HG03442 (cell line): ENCODE results near the gene P3H2.

ENCODE experiments used
- ATAC-seq: cut with Tn5 transposase; IDR thresholded peaks from one replicate; pipeline ENCODE4 v1.9.1; 2021; ENCODE audit warnings: mild to moderate bottlenecking, moderate library complexity; ENCODE audit not compliant: unreplicated experiment

Gene P3H2

DNA sequence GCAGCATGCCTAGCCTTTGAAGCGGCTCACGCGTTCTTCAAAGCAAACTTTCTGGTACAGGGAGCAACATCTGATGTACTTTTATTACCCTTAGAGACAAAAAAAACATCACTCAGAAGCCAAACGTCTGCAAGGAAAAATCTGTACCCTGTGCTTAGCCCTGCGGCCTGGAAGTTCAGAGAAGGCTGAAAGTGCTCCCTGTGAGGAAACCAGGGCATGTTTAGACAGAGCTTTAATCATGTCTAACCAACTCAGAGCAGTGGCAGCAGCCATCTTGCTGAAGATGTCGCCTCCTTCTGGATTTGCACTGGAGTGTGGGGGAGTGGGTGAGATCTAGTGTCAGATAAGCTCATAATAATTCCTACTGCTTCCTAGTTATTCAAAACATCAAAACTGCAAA lies 170.4 kb downstream of the P3H2 start:
- no peak for ATAC-seq

DNA sequence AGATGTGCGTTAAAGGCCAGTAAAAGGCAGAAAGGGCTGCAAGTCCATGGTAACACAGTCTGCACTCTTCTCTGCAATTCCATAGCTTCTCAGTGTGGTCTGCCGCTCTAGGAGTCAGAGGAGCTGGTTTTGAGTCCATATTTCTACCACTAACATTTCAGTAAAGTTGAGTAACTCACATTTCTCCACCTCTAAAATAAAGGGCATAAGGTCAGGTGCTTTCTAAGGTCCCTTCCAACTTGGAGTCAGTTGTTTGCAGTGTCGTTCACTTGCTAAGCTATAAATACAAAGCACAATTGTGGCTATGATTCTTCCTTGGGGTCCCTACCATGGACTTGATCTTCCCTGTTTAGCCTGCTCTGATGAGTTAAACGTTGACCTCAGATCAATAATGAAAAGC lies 171.1 kb downstream of the P3H2 start:
- no peak for ATAC-seq

DNA sequence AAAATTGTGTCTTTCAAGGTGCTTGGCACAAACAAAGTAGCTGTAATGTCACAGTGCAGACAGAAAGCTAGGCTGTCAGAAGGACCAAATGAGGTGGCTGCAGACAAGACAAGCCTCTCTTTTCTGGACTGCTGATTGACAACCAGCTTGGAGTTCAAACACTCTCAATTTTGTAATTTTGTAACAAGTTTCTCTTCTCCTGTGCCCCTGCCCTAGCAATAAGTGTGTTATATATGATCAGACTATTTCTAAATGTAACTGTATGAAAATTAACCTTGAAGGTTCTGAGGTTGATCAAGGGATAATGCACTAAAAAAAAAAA lies 172.0 kb downstream of the P3H2 start:
- ATAC-seq: no peak

DNA sequence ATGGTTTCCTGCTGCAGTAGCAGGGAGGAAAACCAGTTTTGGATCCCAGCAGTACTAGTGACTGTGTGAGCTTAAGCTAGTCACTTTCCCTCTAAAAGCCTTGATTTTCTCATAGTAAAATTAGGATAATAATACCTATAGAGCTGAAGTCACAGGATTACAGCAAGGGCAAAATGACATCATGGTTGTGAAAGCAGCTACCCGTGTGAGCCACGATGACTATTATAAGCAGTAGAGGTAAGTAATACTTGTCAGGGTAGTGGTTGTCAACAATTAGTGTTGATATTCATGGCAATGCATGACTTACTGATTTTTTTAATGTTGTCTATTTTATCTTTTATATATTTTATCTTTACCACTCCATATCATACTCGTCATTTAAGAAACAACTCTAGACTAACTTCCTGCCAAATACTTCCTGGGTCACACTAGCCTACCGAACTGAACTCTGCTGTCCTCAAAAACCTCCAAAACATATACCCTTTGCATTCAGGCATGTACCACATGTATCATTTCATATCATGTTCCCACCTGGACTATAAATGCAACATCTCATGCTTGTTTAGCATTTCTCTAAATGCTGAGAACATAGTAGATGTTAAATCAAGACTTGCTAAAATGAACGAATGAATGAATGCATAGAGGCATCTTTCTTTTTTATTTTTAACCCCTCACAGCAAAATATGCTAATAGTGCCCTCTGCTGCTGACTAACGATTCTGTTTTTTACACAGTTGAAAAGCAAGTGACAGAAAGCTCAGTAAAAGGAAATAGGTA lies 172.6 kb downstream of the P3H2 start:
- ATAC-seq: no peak

DNA sequence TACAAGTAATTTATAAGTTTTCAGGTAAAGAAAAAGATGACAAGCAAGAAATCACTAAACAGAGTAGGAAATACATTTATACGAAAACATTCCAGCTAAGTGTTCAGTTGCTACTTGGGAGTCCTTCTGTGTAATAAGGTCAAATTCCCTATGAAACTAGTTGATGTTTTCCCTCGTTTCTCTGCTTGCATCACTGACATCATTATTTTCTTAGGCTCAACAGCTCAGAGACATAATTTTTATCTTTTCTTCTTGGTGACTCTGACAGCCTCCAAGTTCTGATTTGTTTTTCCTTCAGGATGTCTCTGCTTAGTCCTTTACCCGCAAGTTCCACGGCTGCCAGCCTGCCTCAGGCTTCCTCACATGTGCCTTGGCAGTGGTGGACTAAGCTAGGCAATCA lies 173.6 kb downstream of the P3H2 start:
- no peak for ATAC-seq

DNA sequence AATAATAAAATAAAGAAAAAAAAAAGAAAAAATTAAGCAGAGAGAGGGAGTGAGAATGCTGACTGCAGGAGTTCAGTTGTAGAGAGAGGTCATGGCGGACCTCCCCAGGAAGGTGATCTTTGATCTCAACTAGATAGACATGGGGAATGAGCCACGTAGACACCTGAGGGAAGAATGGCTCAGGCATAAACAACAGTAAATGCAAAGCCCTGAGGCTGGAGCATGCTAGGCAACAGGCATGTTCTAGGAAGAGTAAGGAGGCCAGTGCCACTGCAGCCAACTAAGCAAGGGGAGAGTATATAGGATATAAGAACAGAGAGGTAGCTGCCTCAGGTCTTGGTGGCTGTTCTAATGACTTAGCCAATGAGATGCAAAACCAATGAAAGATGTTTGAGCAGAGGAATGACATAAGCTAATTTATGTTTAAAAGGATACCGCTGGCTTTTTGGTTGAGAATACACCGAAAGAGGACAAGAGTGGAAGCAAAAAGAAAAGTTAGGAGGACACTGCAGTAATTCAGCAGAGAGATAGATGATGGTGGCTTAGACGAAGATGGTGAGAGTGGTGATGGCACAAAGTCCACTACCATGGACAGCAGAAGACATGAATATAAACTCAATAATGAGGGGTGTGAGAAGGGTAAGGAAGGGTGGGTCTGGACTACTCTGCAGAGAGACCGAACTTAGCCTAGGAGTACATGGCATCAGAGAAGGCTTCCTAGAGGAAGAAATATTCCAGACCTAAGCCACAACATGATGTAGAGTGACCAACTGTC lies 174.6 kb downstream of the P3H2 start:
- no peak for ATAC-seq

DNA sequence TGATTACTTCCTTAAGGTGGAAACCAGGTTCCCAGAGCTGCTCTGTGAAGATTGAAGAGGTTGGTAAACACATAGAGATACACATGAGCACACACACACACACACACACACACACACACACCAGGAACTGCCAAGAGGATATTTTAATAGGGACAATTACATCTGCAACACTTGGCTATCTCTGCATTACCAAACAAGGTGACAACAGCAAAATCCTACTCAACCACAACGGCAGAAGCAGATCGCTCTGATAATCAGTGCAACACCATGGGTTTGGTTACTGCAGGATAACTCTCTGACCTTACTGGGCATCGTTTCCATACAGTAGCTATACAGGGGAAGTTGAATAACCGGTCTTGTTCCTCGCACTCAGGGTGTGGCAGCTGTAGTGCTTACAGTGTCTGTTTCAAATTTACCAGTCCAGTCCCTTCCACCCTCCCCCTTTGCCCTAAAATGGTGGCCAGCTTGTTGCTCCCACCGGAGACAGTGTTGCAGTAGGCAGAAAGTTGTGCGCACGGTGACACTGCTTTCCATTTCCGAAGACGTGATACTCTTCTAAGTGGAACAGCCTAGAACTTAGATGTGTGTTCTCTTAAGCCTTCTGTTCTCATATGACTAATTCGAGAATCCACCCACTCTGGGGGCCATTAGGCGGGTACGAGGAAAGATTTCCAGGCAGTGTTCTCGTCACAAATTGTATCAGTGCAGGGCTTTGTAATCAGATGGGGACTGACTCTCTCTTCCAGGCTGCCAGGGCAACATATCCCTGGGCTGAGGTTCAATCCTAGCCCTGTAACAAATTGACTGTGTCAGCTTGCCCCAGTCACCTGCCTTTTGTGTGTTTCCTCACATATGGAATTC lies 176.2 kb downstream of the P3H2 start:
- ATAC-seq: no peak

DNA sequence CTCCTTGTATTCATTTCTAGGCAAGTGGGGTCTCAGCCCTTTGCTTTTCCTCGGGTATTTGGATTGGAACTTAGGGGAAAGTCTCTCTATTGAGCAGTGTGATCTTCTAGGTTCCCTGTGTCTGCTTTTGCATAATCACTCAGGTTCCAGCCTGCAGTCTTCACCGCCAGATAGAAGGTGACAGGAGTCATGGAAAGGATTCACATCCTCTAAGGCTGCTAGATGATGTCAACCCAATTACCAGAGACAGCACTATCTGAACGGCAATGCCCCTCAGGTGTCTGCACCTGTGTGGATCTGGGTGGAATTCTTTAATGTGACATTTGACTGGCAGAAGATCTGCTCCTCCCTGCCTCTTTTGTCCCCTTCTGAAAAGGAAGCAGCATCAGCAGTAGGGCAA lies 177.7 kb downstream of the P3H2 start:
- ATAC-seq: no peak

DNA sequence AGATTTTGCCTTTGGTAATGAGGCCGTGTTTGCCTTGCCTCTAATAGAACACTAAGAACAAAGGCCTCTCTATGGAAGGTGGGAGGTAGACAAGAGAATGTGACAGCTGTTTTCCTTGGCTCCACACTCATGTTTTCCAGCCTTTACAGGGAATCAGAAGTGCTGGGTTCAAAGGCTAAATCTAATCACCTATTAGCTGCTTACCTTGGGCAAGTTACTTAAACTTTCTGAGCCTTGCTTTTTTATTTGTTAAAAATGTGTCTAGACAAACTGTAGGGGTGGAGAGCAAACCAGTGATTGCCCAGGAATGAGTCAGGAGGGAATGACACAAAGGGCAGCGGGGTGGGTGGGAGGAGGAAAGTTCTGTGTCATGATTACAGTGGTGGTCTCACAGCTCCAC lies 179.0 kb downstream of the P3H2 start:
- no peak for ATAC-seq

DNA sequence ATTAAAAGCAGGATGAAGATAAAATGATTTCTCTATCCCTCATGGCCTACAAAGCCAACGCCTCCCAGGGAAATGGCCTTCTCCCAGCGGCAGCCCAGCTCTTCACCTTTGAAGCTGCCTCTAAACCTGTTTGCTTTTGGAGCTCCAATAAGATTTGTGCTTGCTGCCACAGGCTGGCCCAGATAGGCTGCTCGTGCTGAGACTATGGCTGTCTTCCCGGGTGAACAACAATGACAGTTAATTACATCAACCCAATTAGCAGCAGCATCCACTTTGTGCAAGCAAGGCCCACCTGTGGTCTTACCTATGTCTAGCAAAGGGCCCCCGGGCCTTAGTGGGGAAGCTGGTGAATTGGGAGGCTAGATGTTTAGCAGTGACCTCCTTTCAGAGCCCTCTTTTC lies 179.6 kb downstream of the P3H2 start:
- no peak for ATAC-seq

DNA sequence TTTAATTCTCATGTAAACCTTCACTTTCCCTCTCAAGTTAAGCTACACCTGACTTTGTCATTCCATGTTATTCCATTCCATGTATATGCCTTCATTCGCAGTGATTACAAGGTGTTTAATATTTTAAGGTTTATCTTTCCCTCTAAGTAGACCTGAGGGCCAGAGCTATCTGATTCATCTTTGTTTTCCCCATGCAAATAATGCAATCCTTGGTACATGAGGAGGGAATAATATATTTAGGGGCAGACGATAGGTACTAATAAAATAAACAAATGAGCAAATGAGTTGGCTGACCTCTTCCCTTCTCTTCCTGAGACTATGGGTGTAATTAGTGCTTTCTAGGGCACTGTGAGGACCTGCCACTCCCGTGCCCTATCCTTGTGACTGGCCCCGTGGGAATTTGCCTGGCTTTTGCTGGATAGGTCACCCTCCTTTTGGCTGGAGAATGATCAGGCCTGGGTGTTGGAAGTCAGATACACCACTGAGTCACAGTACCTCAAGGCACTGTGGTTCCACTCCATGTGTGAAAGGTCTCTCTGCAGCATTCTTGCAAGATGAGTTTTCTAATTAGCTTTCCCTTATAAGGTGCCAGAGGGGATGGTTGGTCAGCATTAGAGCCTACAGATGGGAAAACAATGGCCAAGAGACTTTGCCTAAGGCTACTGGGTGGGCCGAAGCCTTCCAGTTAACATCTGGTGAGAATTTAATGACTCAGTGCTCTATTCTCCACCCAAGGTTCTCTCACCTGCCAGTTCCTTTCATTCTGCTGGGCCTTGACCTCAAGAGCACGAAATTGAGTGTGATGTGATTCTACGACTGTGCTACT lies 183.2 kb downstream of the P3H2 start:
- no peak for ATAC-seq

DNA sequence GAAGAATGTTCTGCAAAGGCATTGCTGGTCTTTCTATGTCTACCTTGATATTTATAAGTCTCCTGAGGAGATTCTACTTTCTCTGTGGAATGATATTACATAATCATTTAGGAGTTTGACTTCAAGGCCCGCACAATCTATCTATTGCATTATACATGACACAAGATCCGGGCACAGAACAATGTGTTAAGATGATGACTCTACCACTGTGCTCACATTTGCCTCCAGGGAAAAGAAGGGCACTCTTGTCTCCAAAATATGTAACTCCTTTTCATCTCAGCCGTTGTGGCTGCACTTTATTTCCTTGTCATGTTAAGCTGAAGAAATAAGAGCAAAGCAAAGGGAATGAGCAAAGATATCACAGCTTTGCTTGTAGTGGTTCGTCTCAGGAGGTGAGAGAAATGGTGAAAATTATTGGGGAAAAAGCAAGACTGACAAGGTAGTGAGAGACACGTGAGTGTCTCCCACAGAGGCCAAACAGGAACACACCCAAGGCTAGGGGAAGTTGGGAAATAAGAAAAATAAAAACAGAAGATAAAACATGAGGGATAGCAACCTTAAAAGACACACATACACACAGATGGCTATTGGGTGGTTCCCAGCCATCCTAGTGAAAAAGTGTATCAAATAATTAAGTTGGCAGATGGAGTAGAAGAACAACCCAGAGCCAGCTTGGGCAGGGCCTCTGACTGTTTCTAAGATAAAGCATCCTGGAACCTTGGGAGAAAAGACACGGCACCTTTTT lies 184.3 kb downstream of the P3H2 start:
- ATAC-seq: no peak

DNA sequence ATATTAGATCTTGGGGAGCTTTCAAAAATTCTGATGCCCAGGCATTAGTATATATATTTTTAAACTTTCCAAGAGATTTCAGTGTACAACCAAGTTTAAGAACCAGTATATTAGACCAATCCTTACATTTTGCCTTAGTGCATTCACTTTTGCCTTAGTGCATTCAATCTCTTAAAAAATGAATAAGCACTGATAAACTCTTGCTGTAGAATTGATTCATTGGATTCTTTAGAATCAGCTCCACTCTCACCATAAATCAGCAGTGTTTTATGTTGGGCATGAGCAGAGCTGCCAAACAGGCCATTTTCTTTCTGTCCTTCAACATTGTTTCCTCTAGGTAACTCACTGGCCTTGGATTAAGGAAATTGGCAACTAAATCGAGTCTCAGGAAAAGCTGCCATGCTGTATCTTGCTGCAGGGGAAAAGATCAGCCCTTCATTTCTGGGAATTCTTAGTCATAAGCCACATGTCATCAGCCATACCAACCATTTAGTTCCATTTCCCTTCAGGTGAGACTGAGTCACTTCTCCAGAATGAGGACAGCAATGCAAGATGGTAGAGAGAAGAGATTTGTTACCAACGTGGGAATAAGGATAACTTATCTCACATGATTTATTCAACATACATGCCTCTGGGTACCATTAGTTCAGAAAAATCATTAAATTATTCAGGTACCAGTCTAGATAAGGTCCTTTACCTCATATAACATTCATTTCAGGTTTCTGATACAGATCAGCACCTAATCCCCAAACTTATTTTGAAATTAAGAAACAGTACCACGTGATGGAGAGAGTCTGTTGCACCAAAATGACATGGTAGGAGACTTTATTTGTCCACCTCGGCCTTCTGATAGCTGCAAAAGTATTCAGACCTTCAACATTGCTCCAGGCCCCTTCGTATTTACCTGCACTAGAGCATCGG lies 192.5 kb downstream of the P3H2 start:
- no peak for ATAC-seq

DNA sequence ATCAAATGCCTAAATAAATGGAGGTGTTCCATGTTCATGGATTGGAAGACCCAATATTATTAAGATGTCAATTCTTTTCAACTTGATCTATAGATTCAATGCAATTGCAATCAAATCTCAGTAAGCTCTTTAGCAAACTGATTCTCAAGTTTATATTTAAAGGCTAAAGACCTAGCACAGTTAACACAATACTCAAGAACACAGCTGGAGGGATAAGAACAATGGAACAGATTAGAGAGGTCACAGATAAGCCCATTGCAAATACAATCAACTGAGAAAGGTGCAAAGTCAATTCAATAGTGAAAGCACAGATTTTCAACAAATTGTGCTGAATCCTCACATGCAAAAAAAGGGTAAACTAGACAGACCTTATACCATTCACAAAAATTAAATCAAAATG lies 198.9 kb downstream of the P3H2 start:
- ATAC-seq: no peak

DNA sequence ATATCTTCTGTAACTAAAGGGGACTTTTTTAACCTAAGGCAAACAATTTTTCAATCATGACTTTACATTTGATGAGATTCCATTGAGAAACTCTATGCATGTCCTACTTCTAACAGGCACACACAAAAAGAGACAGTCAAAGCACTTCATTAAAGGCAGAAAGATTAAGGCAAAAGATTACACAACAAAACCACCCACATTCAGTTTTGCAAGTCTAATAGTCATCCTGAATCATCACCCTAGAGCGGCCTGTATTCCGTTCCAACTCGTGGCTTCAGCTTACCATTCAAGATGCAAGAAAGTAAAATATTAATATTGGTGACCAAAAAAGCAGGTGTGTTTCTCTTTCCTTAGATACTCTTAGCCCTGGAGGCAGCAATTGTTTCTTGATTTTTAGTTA lies 205.9 kb downstream of the P3H2 start:
- no peak for ATAC-seq

DNA sequence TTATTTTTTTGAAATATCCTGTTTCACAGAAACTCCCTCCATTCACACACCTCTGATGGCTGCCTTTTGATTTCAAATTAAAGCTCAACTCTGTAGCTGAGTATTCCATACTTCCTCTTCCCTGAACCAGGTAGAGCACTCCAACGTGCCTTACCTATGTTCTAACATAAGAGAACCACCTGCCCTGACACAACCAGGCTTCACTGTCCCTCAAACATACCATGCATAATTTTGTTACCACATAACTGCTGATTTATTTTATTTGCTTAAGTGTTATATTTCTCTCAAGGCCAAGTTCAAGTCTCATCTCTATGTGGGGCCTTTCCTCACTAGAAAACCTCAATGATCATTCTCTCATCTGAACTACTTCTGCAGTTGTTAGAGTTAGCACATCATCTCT lies 209.7 kb downstream of the P3H2 start:
- ATAC-seq: no peak

DNA sequence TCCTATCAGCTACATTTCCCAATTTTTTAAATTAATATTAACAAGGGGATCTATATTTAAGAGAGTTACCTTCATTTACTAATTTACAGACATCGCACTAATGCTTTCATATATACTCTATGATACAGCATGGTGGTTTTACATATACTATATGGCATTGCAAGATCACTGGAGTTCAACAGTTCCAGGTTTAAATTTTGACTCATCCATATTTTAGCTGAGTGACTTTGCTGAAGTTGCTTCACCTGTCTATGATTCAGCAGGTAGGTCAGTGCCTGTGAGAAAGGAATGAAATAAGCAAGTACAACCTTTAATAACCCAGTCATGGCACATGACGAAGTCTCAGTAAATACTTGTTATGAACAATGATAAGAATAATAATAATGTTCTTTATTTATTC lies 211.1 kb downstream of the P3H2 start:
- no peak for ATAC-seq

DNA sequence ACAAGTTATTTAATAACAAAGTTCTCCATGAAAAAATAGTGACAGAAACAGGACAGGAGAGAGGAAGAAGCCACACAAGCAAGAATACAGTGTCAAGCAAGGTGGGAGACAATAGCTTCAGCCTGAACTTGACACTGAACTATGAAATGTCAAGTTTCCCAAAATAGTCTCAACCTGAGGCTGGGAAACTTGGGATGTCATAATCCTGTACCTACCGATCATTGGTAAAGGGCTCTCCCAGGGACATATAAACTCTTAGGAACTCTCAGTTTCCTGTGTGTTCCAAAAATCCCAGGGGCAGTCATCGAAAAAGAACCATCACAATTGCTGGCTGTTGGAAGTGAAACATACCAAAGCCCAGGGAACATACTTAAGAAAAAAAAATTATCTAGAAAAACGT lies 211.6 kb downstream of the P3H2 start:
- no peak for ATAC-seq

DNA sequence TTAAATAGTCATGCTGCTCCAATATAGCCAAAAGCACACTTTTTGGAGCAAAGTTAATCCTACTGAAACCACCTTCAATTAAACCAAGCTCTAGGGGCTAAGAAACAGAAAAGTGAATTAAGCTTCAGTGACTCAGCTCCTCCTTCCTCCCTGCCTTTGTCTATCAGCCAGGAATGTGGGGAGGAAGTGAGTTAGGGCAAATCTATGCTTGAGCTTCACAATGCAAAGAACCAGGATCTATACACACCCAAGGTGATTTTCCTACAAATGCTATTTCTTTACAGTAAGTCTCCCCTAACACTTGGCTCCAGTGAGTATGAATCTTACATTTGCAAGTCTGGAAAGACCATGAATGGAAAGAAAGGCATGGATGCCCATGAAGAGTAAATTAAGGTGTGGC lies 212.1 kb downstream of the P3H2 start:
- ATAC-seq: no peak
